Neural cell (in vitro differentiated cells): ENCODE measurements around the gene LIMCH1. TPM values are rescaled to one million over a fixed set of nuclear protein-coding genes. Genes with fewer than 3 reads are reported as not detected.

ENCODE experiments used
- H2AFZ ChIP-seq: fragments of 200-600, 300-800 bp; sonication (generic), shearing (Covaris generic); 2 replicates; pipeline ENCODE4 v1.6.0; 2014; ENCODE audit warnings: low read depth, mild to moderate bottlenecking, antibody characterized with exemption, low read length, moderate library complexity
- H3F3A ChIP-seq: fragments of 200-600 bp; shearing (Covaris generic); 2 replicates; pipeline ENCODE4 v1.6.1; 2016; ENCODE audit warnings: mild to moderate bottlenecking, moderate library complexity, mixed read lengths, antibody characterized with exemption, low read length; ENCODE audit not compliant: insufficient read depth, poor library complexity, severe bottlenecking
- H3K27ac ChIP-seq: fragments of 200-600, 300-800 bp; sonication (generic), shearing (Covaris generic); 2 replicates; pipeline ENCODE4 v1.5.1; 2014; ENCODE audit warnings: mild to moderate bottlenecking, low read length, moderate library complexity
- H3K27me3 ChIP-seq: fragments of 300-800, 200-600 bp; sonication (generic), shearing (Covaris generic); 2 replicates; pipeline ENCODE4 v1.6.0; 2014; ENCODE audit warnings: mild to moderate bottlenecking, low read depth, low read length, moderate library complexity; ENCODE audit not compliant: insufficient read depth
- H3K36me3 ChIP-seq: fragments of 300-800, 200-600 bp; sonication (generic), shearing (Covaris generic); 2 replicates; pipeline ENCODE4 v1.5.1; 2014; ENCODE audit warnings: mild to moderate bottlenecking, antibody characterized with exemption, low read length, moderate library complexity; ENCODE audit not compliant: insufficient read depth
- H3K4me2 ChIP-seq: fragments of 300-800, 200-600 bp; sonication (generic), shearing (Covaris generic); 2 replicates; pipeline ENCODE4 v1.6.0; 2014; ENCODE audit warnings: mild to moderate bottlenecking, low read length
- H3K4me3 ChIP-seq: fragments of 300-800, 200-600 bp; sonication (generic), shearing (Covaris generic); 2 replicates; pipeline ENCODE4 v1.5.1; 2014; ENCODE audit warnings: mild to moderate bottlenecking, low read length, moderate library complexity
- H3K79me2 ChIP-seq: fragments of 200-600 bp; shearing (Covaris generic); replicated peaks from 2 replicates; pipeline ENCODE4 v1.6.0; 2014; ENCODE audit warnings: mild to moderate bottlenecking, low read length, moderate library complexity; ENCODE audit not compliant: insufficient read depth
- H3K9ac ChIP-seq: fragments of 300-800, 200-600 bp; sonication (generic), shearing (Covaris generic); 2 replicates; pipeline ENCODE4 v1.6.1; 2016; ENCODE audit warnings: mild to moderate bottlenecking, low read length, mixed read lengths
- H3K9me2 ChIP-seq: fragments of 200-600 bp; shearing (Covaris generic); 2 replicates; pipeline ENCODE4 v1.6.1; 2016; ENCODE audit warnings: mild to moderate bottlenecking, low read length, mixed read lengths; ENCODE audit not compliant: insufficient read depth
- H3K9me3 ChIP-seq: fragments of 200-600, 300-800 bp; sonication (generic), shearing (Covaris generic); 2 replicates; pipeline ENCODE4 v1.6.1; 2016; ENCODE audit warnings: mild to moderate bottlenecking, mixed run types, low read length, moderate library complexity, mixed read lengths
- H4K20me1 ChIP-seq: fragments of 200-600 bp; shearing (Covaris generic); 2 replicates; pipeline ENCODE4 v1.6.1; 2016; ENCODE audit warnings: mild to moderate bottlenecking, mixed run types; ENCODE audit not compliant: insufficient read depth
- CTCF ChIP-seq: fragments of 450-650 bp; IDR thresholded peaks from 2 replicates; pipeline ENCODE4 v1.5.1; 2014; ENCODE audit warnings: antibody characterized with exemption, mild to moderate bottlenecking, moderate library complexity; ENCODE audit not compliant: poor library complexity, severe bottlenecking
- EP300 ChIP-seq: fragments of 450-650 bp; conservative IDR thresholded peaks from 2 replicates; pipeline ENCODE4 v1.6.1; 2014; ENCODE audit warnings: antibody characterized with exemption, mild to moderate bottlenecking, moderate library complexity; ENCODE audit not compliant: poor library complexity, severe bottlenecking
- EZH2 ChIP-seq: fragments of 200-600, 300-800 bp; shearing (Covaris generic), sonication (generic); IDR thresholded peaks from 2 replicates; pipeline ENCODE4 v1.6.1; 2014; ENCODE audit warnings: antibody characterized with exemption, low read length, borderline replicate concordance, mild to moderate bottlenecking; ENCODE audit not compliant: insufficient read depth, poor library complexity, severe bottlenecking
- MXI1 ChIP-seq: fragments of 450-650 bp; conservative IDR thresholded peaks from 2 replicates; pipeline ENCODE4 v1.6.1; 2014; ENCODE audit warnings: antibody characterized with exemption, mild to moderate bottlenecking; ENCODE audit not compliant: poor library complexity, severe bottlenecking
- POLR2AphosphoS5 ChIP-seq: IDR thresholded peaks from 2 replicates; pipeline ENCODE4 v1.6.1; 2012
- RAD21 ChIP-seq: fragments of 450-650 bp; conservative IDR thresholded peaks from 2 replicates; pipeline ENCODE4 v1.6.1; 2014; ENCODE audit warnings: antibody characterized with exemption, mild to moderate bottlenecking, moderate library complexity
- SMC3 ChIP-seq: fragments of 450-650 bp; conservative IDR thresholded peaks from 2 replicates; pipeline ENCODE4 v1.6.1; 2014; ENCODE audit warnings: antibody characterized with exemption, mild to moderate bottlenecking, moderate library complexity; ENCODE audit not compliant: poor library complexity
- TAF1 ChIP-seq: IDR thresholded peaks from 2 replicates; pipeline ENCODE4 v1.6.1; 2012; ENCODE audit warnings: low read depth
- polyA plus RNA-seq: library from polyadenylated mRNA; depleted of rRNA; stranded (reverse); fragments of >200 nt; gene quantifications from 2 replicates; pipeline ENCODE4 v1.2.3, GENCODE V29; 2014
- TF ChIP-seq, protein P1 (sequence below): IDR thresholded peaks from 2 replicates; pipeline ENCODE4 v1.6.1; 2012; ENCODE audit warnings: borderline replicate concordance

The LIMCH1 gene
- polyA plus RNA-seq, 1 donor from 2014 or later: 9.1 TPM

DNA sequence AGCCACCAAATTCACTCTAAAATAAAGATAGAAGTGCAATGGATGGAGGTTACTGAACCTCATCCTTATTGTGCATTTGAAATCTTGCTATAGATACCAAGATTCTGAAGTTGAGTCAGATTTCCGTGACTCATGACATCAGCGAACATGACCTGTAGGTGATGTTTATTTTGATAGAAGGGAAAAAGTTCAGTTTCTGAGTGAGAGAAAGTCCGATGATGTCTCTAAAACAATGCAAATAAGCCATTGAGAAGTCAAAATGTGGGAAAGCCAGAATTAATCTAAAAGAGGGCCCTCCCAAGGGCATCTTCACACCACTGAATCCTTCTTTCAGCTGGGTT is 190.6 kb downstream of the LIMCH1 start:
- TF ChIP-seq MXI1 (no peak), SMC3 (no peak), EP300 (no peak), CTCF (no peak), RAD21 (no peak), TAF1 (no peak), EZH2 (no peak), POLR2AphosphoS5 (no peak)
- TF ChIP-seq, protein P1, sequence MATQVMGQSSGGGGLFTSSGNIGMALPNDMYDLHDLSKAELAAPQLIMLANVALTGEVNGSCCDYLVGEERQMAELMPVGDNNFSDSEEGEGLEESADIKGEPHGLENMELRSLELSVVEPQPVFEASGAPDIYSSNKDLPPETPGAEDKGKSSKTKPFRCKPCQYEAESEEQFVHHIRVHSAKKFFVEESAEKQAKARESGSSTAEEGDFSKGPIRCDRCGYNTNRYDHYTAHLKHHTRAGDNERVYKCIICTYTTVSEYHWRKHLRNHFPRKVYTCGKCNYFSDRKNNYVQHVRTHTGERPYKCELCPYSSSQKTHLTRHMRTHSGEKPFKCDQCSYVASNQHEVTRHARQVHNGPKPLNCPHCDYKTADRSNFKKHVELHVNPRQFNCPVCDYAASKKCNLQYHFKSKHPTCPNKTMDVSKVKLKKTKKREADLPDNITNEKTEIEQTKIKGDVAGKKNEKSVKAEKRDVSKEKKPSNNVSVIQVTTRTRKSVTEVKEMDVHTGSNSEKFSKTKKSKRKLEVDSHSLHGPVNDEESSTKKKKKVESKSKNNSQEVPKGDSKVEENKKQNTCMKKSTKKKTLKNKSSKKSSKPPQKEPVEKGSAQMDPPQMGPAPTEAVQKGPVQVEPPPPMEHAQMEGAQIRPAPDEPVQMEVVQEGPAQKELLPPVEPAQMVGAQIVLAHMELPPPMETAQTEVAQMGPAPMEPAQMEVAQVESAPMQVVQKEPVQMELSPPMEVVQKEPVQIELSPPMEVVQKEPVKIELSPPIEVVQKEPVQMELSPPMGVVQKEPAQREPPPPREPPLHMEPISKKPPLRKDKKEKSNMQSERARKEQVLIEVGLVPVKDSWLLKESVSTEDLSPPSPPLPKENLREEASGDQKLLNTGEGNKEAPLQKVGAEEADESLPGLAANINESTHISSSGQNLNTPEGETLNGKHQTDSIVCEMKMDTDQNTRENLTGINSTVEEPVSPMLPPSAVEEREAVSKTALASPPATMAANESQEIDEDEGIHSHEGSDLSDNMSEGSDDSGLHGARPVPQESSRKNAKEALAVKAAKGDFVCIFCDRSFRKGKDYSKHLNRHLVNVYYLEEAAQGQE: no peak
- H3K9me3 ChIP-seq: no peaks in the 10 kb centered on the region
- no peaks in the 10 kb centered on the region for H3K36me3 ChIP-seq
- no peak overlapping the region for H2AFZ ChIP-seq
- H3K79me2 ChIP-seq: no peaks in the 10 kb centered on the region
- no peaks in the 10 kb centered on the region for H3K9me2 ChIP-seq
- no peak overlapping the region for H3K4me3 ChIP-seq
- H3K27ac ChIP-seq: no peak overlapping the region
- no peak overlapping the region for H3K9ac ChIP-seq
- no peak overlapping the region for H3K4me2 ChIP-seq
- H3K27me3 ChIP-seq: no peaks in the 10 kb centered on the region
- H4K20me1 ChIP-seq: no peaks in the 10 kb centered on the region
- H3F3A ChIP-seq: no peaks in the 10 kb centered on the region

- H3K4me3 ChIP-seq: no peak overlapping the region
- TF ChIP-seq CTCF (no peak), RAD21 (no peak), EP300 (no peak), MXI1 (no peak), EZH2 (no peak), POLR2AphosphoS5 (no peak), SMC3 (no peak), TAF1 (no peak)
- TF ChIP-seq, protein P1: no peak
- H3K27ac ChIP-seq: no peak overlapping the region
- H4K20me1 ChIP-seq: no peaks in the 10 kb centered on the region
- H3K9me2 ChIP-seq: no peaks in the 10 kb centered on the region
- no peak overlapping the region for H2AFZ ChIP-seq
- H3K9ac ChIP-seq: no peak overlapping the region
- no peaks in the 10 kb centered on the region for H3K9me3 ChIP-seq
- no peaks in the 10 kb centered on the region for H3K36me3 ChIP-seq
- no peaks in the 10 kb centered on the region for H3K79me2 ChIP-seq
- no peak overlapping the region for H3K4me2 ChIP-seq
- H3K27me3 ChIP-seq: no peaks in the 10 kb centered on the region
- H3F3A ChIP-seq: no peaks in the 10 kb centered on the region
Measured at GRCh38 chr4:41731569-41732126, 193.7 kb downstream of the LIMCH1 start.
